Fibroblast of the aortic adventitia (primary cell): ENCODE measurements around the gene NCF2. TPM values are rescaled to one million over a fixed set of nuclear protein-coding genes. Genes with fewer than 3 reads are reported as not detected.
A peak's percentile ranks its signal among the peaks of the same experiment; 100 is the strongest.

Experiments used
- DNase-seq: peaks from one replicate; pipeline ENCODE4 v3.0.0-alpha.2; 2010; ENCODE audit warnings: low read depth
- H3K4me3 ChIP-seq: 2 replicates; pipeline ENCODE4 v1.5.1; 2011; ENCODE audit warnings: low read depth, mild to moderate bottlenecking, control low read depth, low read length, moderate library complexity
- CTCF ChIP-seq: IDR thresholded peaks from 2 replicates; pipeline ENCODE4 v1.5.1; 2011; ENCODE audit warnings: mild to moderate bottlenecking, low read length, control low read depth, inconsistent platforms; ENCODE audit not compliant: insufficient read depth
- total RNA-seq: library from RNA; depleted of rRNA; stranded (reverse); fragments of >200 nt; gene quantifications from 2 replicates; pipeline ENCODE4 v1.2.3, GENCODE V29; 2012; ENCODE audit warnings: low replicate concordance

Gene NCF2, protein sequence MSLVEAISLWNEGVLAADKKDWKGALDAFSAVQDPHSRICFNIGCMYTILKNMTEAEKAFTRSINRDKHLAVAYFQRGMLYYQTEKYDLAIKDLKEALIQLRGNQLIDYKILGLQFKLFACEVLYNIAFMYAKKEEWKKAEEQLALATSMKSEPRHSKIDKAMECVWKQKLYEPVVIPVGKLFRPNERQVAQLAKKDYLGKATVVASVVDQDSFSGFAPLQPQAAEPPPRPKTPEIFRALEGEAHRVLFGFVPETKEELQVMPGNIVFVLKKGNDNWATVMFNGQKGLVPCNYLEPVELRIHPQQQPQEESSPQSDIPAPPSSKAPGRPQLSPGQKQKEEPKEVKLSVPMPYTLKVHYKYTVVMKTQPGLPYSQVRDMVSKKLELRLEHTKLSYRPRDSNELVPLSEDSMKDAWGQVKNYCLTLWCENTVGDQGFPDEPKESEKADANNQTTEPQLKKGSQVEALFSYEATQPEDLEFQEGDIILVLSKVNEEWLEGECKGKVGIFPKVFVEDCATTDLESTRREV
- 0.63 and 0.74 TPM in 2 replicates for total RNA-seq

DNA sequence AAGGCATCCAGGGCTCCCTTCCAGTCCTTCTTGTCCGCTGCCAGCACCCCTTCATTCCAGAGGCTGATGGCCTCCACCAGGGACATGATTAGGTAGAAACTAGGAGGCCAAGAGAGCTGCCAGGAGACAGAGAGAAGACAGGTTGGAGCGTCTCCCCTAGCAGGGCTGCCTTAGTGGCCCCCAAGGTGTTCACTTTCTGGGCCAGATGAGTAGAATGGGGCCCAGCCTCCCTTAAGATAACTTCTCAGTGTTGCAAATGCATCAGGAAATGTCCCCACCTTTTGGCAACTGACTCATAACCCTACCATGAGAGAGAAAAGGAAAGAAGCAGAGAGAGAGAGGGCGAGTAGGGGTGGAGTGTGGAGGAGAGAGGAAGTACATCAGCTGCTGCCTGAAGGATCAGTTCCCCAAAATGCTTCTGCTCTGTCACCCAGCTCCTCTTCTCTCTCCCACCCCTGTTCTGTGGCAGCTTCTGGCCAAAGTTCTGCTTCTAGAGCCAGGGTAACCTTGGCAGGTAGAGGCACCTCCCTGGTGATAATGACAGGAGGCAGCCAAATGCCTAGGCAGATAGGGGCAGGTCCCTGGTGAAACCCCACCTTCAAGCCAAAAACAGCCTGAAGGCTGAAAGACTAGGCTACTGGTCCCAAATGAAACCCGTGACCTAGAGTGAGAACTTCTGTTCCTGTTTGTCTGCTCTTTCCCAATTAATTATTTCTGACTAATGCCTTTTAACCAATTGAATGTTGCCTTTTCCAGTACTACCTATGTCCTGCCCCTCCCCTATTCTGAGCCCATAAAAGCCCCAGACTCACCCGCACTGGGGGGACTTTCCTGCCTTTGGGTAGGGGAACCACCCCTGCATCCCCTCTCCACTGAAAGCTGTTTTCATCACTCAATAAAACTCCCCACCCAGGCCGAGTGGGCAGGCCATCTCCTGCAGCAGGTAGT lies at the start of gene NCF2:
Gene NCF2 (minus strand): TSS at position 216 of the 948 bp plus-strand sequence. CDS start 130 bp downstream, at position 86.
- peak; percentile 36 for DNase-seq
- no peak within 1 kb of the TSS for H3K4me3 ChIP-seq
- TF ChIP-seq CTCF, result no peak

GRCh38 chr1:183638649-183639387 lies 48.6 kb upstream of the NCF2 start:
- H3K4me3 ChIP-seq, result no peak overlapping the region
- TF ChIP-seq CTCF, result no peak
- no peak for DNase-seq

- DNase-seq, result no peak
- no peak for TF ChIP-seq CTCF
- H3K4me3 ChIP-seq, result peak overlapping the region; percentile 91
Measured at GRCh38 chr1:183636783-183637182, 46.5 kb upstream of the NCF2 start.

GRCh38 chr1:183636334-183636682 lies 46.0 kb upstream of the NCF2 start:
- DNase-seq, result no peak
- TF ChIP-seq CTCF, result no peak
- peak overlapping the region; percentile 91 for H3K4me3 ChIP-seq

DNA sequence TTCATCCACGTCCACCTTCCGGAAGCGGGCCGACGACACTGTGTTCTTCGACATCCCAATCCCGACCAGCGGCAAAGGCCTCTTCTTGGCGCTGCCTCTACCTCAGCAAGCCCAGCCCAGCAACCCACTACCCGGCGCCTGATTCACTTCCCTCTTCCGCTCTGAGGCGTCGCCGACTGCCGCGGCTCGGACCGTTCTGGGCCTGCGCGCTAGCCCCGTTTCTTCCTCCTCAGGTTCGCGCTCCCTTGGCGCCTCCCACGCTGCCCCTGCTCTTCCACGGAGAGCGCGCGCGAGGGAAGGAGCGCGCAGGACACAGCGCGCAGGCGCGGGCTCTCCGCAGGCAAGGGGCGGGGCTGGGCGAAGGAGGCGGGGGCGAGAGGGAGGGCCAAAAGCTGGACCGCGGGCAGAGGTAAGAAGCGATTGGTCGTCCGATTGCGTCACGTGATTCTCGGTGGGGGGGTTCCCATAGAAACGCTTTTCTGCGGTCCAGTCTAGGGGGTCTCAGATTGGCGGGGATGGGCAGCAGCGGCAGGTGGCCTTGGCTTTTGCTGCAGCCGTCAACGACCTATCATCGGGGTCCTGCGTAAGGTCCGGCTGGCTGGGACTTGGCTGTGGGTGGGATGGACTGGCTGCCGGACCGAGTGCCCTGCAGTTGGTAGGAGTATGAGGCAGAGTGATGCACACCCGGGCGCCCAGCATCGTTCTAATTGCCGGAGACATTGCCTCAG lies 45.5 kb upstream of the NCF2 start, which contains the start of gene ARPC5:
Gene ARPC5 (minus strand): TSS at position 178 of the 728 bp plus-strand sequence. CDS start 124 bp downstream, at position 54.
- DNase-seq, result peak; percentile 98
- TF ChIP-seq CTCF, result peak; percentile 3
- H3K4me3 ChIP-seq, result peak within 1 kb of the TSS; percentile 91
